Liver (tissue), 9 donors: ENCODE measurements around the gene EXOC4. TPM values are rescaled to one million over a fixed set of nuclear protein-coding genes. Genes with fewer than 3 reads are reported as not detected.

Experiments used
- DNase-seq: peaks from one replicate; pipeline ENCODE4 v3.0.0-alpha.2; 2017; ENCODE audit warnings: low spot score
- H3K27ac ChIP-seq, 2 donors: one replicate each; pipeline ENCODE4 v1.7.0; 2013; ENCODE audit warnings: inconsistent platforms in 2 of 2, low read length in 2 of 2, control low read depth in 1 of 2, low read depth in 1 of 2, mild to moderate bottlenecking in 1 of 2
- H3K27me3 ChIP-seq, 4 donors: one replicate each; pipeline versions ENCODE4 v1.6.1 to v1.7.0; 2013; ENCODE audit warnings: low read length in 3 of 4, inconsistent platforms in 1 of 4, mild to moderate bottlenecking in 1 of 4, moderate library complexity in 1 of 4; ENCODE audit not compliant: control insufficient read depth in 4 of 4, insufficient read depth in 4 of 4
- H3K36me3 ChIP-seq, 4 donors: one replicate each; pipeline versions ENCODE4 v1.6.1 to v1.7.0; 2013; ENCODE audit warnings: low read length in 3 of 4, mild to moderate bottlenecking in 3 of 4, low read depth in 1 of 4, moderate library complexity in 1 of 4; ENCODE audit not compliant: control insufficient read depth in 4 of 4, insufficient read depth in 3 of 4
- H3K4me1 ChIP-seq, 4 donors: one replicate each; pipeline versions ENCODE4 v1.6.1 to v1.7.0; 2013; ENCODE audit warnings: low read length in 3 of 4, mild to moderate bottlenecking in 3 of 4, moderate library complexity in 1 of 4; ENCODE audit not compliant: control insufficient read depth in 4 of 4, insufficient read depth in 4 of 4
- H3K4me3 ChIP-seq, 3 donors: one replicate each; pipeline versions ENCODE4 v1.6.1 to v1.7.0; 2013; ENCODE audit warnings: low read length in 3 of 3, control low read depth in 1 of 3, low read depth in 1 of 3, mild to moderate bottlenecking in 1 of 3
- H3K9ac ChIP-seq, 2 donors: one replicate each; pipeline ENCODE4 v1.7.0; 2013; ENCODE audit warnings: low read length in 2 of 2, mild to moderate bottlenecking in 2 of 2, moderate library complexity in 2 of 2, control low read depth in 1 of 2, low read depth in 1 of 2
- H3K9me3 ChIP-seq, 4 donors: one replicate each; pipeline versions ENCODE4 v1.6.1 to v1.7.0; 2013; ENCODE audit warnings: low read length in 3 of 4; ENCODE audit not compliant: control insufficient read depth in 4 of 4
- CTCF ChIP-seq: fragments of 150-350 bp; IDR thresholded peaks from 2 replicates; pipeline ENCODE4 v1.5.1; 2017; ENCODE audit warnings: improper control_type of control experiment, low read depth, low read length; ENCODE audit not compliant: missing input control
- EGR1 ChIP-seq, 2 donors: IDR thresholded peaks; 2 replicates each; pipeline ENCODE4 v1.6.1; 2016 to 2018; ENCODE audit warnings: antibody characterized with exemption in 2 of 2, low read depth in 2 of 2
- FOXA1 ChIP-seq: IDR thresholded peaks from 2 replicates; pipeline ENCODE4 v1.6.1; 2016; ENCODE audit warnings: antibody characterized with exemption
- FOXA2 ChIP-seq: IDR thresholded peaks from 2 replicates; pipeline ENCODE4 v1.6.1; 2016; ENCODE audit warnings: antibody characterized with exemption
- GABPA ChIP-seq, 2 donors: IDR thresholded peaks in 1 of 2; conservative IDR thresholded peaks in 1 of 2; 2 replicates each; pipeline ENCODE4 v1.6.1; 2016; ENCODE audit warnings: antibody characterized with exemption in 2 of 2, mild to moderate bottlenecking in 1 of 2, moderate library complexity in 1 of 2
- HNF4A ChIP-seq, 2 donors: conservative IDR thresholded peaks; 2 replicates each; pipeline ENCODE4 v1.6.1; 2016; ENCODE audit warnings: antibody characterized with exemption in 2 of 2, mild to moderate bottlenecking in 2 of 2
- HNF4G ChIP-seq: IDR thresholded peaks from 2 replicates; pipeline ENCODE4 v1.6.1; 2016; ENCODE audit warnings: antibody characterized with exemption
- JUND ChIP-seq, 2 donors: IDR thresholded peaks; 2 replicates each; pipeline ENCODE4 v1.6.1; 2016; ENCODE audit warnings: antibody characterized with exemption in 2 of 2
- MAX ChIP-seq: IDR thresholded peaks from 2 replicates; pipeline ENCODE4 v1.6.1; 2016; ENCODE audit warnings: antibody characterized with exemption
- NR2F2 ChIP-seq: IDR thresholded peaks from 2 replicates; pipeline ENCODE4 v1.6.1; 2016; ENCODE audit warnings: antibody characterized with exemption
- RAD21 ChIP-seq, 2 donors: IDR thresholded peaks; 2 replicates each; pipeline ENCODE4 v1.6.1; 2016; ENCODE audit warnings: antibody characterized with exemption in 2 of 2, mild to moderate bottlenecking in 2 of 2
- REST ChIP-seq: IDR thresholded peaks from 2 replicates; pipeline ENCODE4 v1.6.1; 2016; ENCODE audit warnings: antibody characterized with exemption, mild to moderate bottlenecking
- RXRA ChIP-seq, 2 donors: IDR thresholded peaks; 2 replicates each; pipeline ENCODE4 v1.6.1; 2017 to 2018; ENCODE audit warnings: antibody characterized with exemption in 2 of 2, mild to moderate bottlenecking in 1 of 2
- SP1 ChIP-seq: IDR thresholded peaks from 2 replicates; pipeline ENCODE4 v1.6.1; 2018; ENCODE audit warnings: antibody characterized with exemption, mild to moderate bottlenecking
- TAF1 ChIP-seq: conservative IDR thresholded peaks from 2 replicates; pipeline ENCODE4 v1.6.1; 2016; ENCODE audit warnings: antibody characterized with exemption, mild to moderate bottlenecking
- YY1 ChIP-seq: IDR thresholded peaks from 2 replicates; pipeline ENCODE4 v1.6.1; 2016; ENCODE audit warnings: antibody characterized with exemption, mild to moderate bottlenecking
- ZBTB33 ChIP-seq: IDR thresholded peaks from 2 replicates; pipeline ENCODE4 v1.6.1; 2016; ENCODE audit warnings: antibody characterized with exemption
- WGBS: extraction: QIAGEN DNeasy Blood & Tissue Kit; methylation state at CpG from one replicate; pipeline ENCODE4 v1.1.7; 2013; 5-methylcytosine and 5-hydroxymethylcytosine counted together
- polyA plus RNA-seq, 2 donors: library from polyadenylated mRNA; stranded (reverse) in 1 of 2; unstranded in 1 of 2; fragments of 200-250 nt in 1 of 2; fragments of >200 nt in 1 of 2; fragmentation: Nextera tagmentation in 1 of 2; extraction: Ambion mirVana in 1 of 2; gene quantifications; one replicate each; pipeline versions ENCODE4 v1.2.1 to v1.2.3, GENCODE V29; 2013 to 2015
- total RNA-seq, 2 donors: library from RNA; depleted of rRNA; stranded (reverse); fragments of >200 nt; gene quantifications; one replicate each; pipeline ENCODE4 v1.2.3, GENCODE V29; 2014
- donor health status: healthy.
- donor health status: healthy.
- donor health status: healthy.
- donor health status: healthy.
- donor health status: healthy.

EXOC4 gene
- total and polyA plus RNA-seq, 4 donors = 9.5 to 55.9 (median 23.6) TPM

- Histone ChIP-seq H3K36me3 (no peaks in the 10 kb centered on the region), H3K4me1 (no peaks in the 10 kb centered on the region), H3K9ac (no peak overlapping the region), H3K9me3 (no peaks in the 10 kb centered on the region), H3K4me3 (no peak overlapping the region), H3K27ac (no peak overlapping the region), H3K27me3 (no peaks in the 10 kb centered on the region)
- no peak for DNase-seq
- TF ChIP-seq FOXA2 (no peak), EGR1 (IDR thresholded peaks at IDR 0.05; ENCODE audit: low read depth in 2 of 2) (no peak), RXRA (IDR thresholded peaks at IDR 0.05) (no peak), YY1 (no peak), MAX (no peak), RAD21 (IDR thresholded peaks at IDR 0.05) (no peak), CTCF (no peak), SP1 (no peak), HNF4A (conservative IDR thresholded peaks at IDR 0.05) (no peak), GABPA (IDR thresholded peaks at IDR 0.05 in 1 of 2, conservative IDR thresholded peaks at IDR 0.05 in 1 of 2) (no peak), FOXA1 (no peak), JUND (IDR thresholded peaks at IDR 0.05) (no peak), HNF4G (no peak), REST (no peak)
- 95% methylated on average over 2 of the region's 2 CpGs for WGBS
Observed at GRCh38 chr7:133911724-133912123, 658.8 kb downstream of the EXOC4 start.

- WGBS = 95% methylated on average over 2 of the region's 2 CpGs
- Histone ChIP-seq H3K27ac (no peak overlapping the region), H3K27me3 (no peaks in the 10 kb centered on the region), H3K36me3 (no peaks in the 10 kb centered on the region), H3K4me1 (no peaks in the 10 kb centered on the region), H3K9ac (no peak overlapping the region), H3K4me3 (no peak overlapping the region), H3K9me3 (no peaks in the 10 kb centered on the region)
- DNase-seq = no peak
- TF ChIP-seq TAF1 (no peak), YY1 (no peak), EGR1 (IDR thresholded peaks at IDR 0.05; ENCODE audit: low read depth in 2 of 2) (no peak), FOXA2 (no peak), ZBTB33 (no peak), GABPA (IDR thresholded peaks at IDR 0.05 in 1 of 2, conservative IDR thresholded peaks at IDR 0.05 in 1 of 2) (no peak), CTCF (no peak), NR2F2 (no peak)
Observed at GRCh38 chr7:133912916-133913697, 660.2 kb downstream of the EXOC4 start.
